GM18517 (cell line): ENCODE data around the gene POLR3A.

Experiments used
- ATAC-seq: cut with Tn5 transposase; IDR thresholded peaks from one replicate; pipeline ENCODE4 v1.9.1; 2021; ENCODE audit warnings: mild to moderate bottlenecking, moderate library complexity; ENCODE audit not compliant: unreplicated experiment

The POLR3A gene

DNA sequence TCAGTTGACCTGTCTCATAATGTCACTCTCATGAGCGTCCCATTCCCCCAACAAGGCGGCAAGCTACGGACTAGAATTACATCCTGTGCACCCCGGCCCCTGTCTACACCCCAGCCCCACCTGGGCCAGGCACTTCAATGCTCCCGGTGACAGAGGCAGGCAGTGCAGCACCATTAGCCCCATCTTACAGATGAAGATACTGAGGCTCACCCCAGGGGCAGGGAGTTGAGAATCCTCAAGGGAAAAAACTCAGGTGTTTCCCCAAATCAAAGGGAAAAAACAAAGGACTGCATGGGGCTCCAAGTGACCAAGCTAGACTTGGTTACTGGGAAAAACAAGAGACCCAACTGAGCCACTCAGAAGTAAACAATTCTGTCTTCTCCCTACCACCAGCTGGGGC, 107.3 kb downstream of the POLR3A start:
- no peak for ATAC-seq

GRCh38 chr10:77921395-77921794, 107.9 kb downstream of the POLR3A start:
- no peak for ATAC-seq

DNA sequence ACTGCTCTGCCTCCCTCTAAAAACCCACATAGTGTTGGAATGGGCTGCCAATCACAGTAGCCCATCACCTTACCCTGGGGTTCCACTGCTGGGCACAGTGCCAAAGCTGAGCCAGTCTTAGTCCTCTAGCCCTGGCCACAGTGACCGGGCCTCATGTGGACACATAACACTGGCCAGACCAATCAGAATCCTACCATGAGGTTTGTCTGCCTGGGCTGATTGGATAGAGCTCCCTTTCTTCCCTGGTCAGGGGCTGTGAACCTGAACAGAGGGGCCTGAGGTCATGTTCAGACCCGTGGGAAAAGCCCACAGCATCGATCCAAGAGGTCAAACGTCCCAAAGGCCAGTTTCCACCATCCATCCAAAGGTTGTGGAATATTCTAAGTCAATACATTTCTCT, 108.8 kb downstream of the POLR3A start:
- ATAC-seq: no peak

DNA sequence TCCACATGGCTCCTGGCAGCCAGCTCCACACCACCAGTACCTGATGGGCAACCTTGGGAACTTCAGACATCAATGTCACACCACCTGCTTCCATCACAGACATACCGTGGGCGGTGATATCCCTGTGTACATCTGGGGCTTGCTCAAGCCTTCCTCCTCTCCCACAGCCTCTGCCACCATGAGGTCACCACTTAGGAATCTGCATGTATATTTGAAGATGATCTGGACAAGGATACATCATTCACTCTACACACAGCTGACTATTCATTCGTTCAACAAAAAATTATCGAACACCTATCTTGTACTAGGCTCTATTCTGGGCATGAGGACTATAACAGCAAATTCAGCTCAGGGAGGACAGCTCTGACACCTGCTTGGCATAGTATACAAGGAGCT, 109.6 kb downstream of the POLR3A start:
- ATAC-seq: no peak
